ENCODE data around the gene NEXN.

DNA sequence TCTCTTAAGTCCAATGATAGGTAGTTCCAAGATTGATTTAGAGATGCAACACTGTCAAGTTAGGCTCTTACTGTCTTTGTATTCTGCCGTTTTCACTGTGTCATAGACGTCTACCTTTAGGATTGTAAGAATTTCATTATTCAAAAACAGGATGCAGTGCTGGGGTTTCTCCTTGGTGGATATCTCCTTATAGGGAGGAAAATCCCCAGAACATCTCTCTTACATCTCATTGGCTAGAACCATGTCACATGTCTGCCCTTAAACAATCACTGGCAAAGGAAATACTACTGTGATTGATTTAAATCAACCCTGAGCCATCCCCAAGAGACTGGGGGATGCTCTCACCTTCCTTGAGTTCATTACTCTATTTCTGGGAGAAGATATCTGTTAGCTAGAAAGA is 101.3 kb downstream of the NEXN start:
- TF ChIP-seq CTCF (IDR thresholded peaks at IDR 0.05) = no peak
- no peak for TF ChIP-seq EZH2 (IDR thresholded peaks at IDR 0.05; ENCODE audit: borderline replicate concordance, insufficient read depth, low read depth, low read length, poor library complexity, severe bottlenecking)

Data from B cell (primary cell).